ENCODE data around the gene PTPN4. TPM values are rescaled to one million over a fixed set of nuclear protein-coding genes. Genes with fewer than 3 reads are reported as not detected.

Gene PTPN4
- total RNA-seq, 4 donors from 2014 or later, result 35.6 to 61.5 (median 51.6) TPM

DNA sequence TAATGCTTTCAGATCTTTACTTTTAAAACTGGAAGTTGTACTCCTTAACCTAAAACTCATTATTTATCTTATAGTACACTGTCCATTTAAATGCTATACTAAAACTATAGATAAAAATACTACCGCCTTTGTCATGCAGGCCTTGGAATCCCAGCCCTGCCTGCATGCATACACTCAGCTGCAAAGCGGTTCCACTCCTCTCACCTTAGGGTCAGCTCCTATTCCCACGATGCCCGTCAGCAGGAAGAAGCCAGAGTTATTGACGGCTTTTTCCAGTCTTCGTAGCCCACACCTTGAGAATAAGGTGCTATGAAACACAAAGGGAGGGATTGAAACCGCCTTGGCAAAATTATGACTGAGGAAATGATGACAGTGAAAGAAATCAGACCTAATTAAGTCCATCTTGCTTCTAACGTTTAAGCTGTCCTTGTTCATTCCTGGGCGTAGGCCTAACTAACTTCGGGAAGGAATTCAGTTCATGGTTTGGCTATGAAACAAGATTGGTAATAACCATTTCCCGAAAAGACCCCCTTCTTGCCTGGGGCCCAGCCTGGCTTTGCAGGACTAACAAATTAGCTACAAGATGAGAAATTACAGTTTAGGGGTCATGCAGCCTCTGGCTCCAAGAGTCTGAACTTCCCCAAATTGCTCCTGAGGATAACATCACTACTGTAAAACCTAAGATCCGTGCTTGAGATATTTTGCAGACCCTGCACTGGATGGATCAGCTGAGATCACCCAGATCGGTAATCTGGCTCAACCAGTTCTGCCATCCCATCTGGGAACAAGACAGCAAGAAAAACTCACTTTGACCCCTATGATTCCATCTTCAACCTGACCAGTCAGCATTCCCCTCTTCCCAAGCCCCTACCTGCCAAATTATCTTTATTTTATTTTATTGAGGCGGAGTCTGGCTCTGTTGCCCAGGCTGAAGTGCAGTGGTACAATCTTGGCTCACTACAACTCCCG, 270.2 kb downstream of the PTPN4 start:
- DNase-seq, result no peak
- Histone ChIP-seq H3K4me1 (no peaks in the 10 kb centered on the region), H3K9me3 (no peaks in the 10 kb centered on the region), H3K4me3 (no peak overlapping the region), H3K36me3 (no peaks in the 10 kb centered on the region), H3K27ac (no peak overlapping the region), H3K27me3 (no peaks in the 10 kb centered on the region)
- intact Hi-C loops (cut with DNase I; ENCODE audit: low total_unique reads), result no loop called here
- TF ChIP-seq, protein P1, sequence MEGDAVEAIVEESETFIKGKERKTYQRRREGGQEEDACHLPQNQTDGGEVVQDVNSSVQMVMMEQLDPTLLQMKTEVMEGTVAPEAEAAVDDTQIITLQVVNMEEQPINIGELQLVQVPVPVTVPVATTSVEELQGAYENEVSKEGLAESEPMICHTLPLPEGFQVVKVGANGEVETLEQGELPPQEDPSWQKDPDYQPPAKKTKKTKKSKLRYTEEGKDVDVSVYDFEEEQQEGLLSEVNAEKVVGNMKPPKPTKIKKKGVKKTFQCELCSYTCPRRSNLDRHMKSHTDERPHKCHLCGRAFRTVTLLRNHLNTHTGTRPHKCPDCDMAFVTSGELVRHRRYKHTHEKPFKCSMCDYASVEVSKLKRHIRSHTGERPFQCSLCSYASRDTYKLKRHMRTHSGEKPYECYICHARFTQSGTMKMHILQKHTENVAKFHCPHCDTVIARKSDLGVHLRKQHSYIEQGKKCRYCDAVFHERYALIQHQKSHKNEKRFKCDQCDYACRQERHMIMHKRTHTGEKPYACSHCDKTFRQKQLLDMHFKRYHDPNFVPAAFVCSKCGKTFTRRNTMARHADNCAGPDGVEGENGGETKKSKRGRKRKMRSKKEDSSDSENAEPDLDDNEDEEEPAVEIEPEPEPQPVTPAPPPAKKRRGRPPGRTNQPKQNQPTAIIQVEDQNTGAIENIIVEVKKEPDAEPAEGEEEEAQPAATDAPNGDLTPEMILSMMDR (IDR thresholded peaks at IDR 0.05), result no peak
- no peak for TF ChIP-seq POLR2A (IDR thresholded peaks at IDR 0.05)

DNA sequence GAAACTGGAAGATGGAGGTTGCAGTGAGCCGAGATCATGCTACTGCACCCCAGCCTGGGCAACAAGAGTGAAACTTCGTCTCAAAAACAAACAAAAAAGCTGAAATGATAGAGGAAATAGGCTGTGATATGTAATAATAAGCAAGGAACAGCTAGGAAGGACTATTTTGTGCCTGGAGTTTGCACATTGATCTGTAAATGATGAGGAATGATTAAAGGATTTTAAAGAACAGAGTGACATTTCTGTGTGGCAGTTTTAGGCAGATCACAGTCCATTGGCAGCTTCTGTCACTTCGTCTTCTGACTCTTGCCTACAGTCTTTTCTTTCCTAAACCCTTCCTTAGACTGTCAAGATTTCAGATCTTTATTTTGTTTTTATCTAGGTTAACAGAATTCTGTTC, 272.6 kb downstream of the PTPN4 start:
- intact Hi-C loops (cut with DNase I; ENCODE audit: low total_unique reads), result no loop called here
- Histone ChIP-seq H3K27me3 (no peaks in the 10 kb centered on the region), H3K27ac (no peak overlapping the region), H3K4me1 (no peaks in the 10 kb centered on the region), H3K4me3 (no peak overlapping the region), H3K36me3 (no peaks in the 10 kb centered on the region), H3K9me3 (no peaks in the 10 kb centered on the region)
- DNase-seq, result no peak
- TF ChIP-seq POLR2A (IDR thresholded peaks at IDR 0.05), result no peak

Other genes starting within 250 kb of the PTPN4 start
- gene SCTR, start 235.4 kb upstream of the PTPN4 start, total RNA-seq, result not detected
- 1 to 10 TPM in 3 of 4 donors, under 1 TPM in 1; 0.51 to 5.0 (median 3.7) TPM for gene CFAP221, start 215.5 kb upstream of the PTPN4 start, total RNA-seq
- gene TMEM177, start 80.7 kb upstream of the PTPN4 start, total RNA-seq, result 10 to 100 TPM in 3 of 4 donors, not detected in 1; 15.1 to 31.0 (median 16.0) TPM

Data from uterus (tissue), 4 donors.